Liver (tissue), 9 donors: ENCODE results near the gene RBM20. TPM values are rescaled to one million over a fixed set of nuclear protein-coding genes. Genes with fewer than 3 reads are reported as not detected.

Source experiments
- DNase-seq: peaks from one replicate; pipeline ENCODE4 v3.0.0-alpha.2; 2017; ENCODE audit warnings: low spot score
- H3K27ac ChIP-seq, 2 donors: one replicate each; pipeline ENCODE4 v1.7.0; 2013; ENCODE audit warnings: inconsistent platforms in 2 of 2, low read length in 2 of 2, control low read depth in 1 of 2, low read depth in 1 of 2, mild to moderate bottlenecking in 1 of 2
- H3K27me3 ChIP-seq, 4 donors: one replicate each; pipeline versions ENCODE4 v1.6.1 to v1.7.0; 2013; ENCODE audit warnings: low read length in 3 of 4, inconsistent platforms in 1 of 4, mild to moderate bottlenecking in 1 of 4, moderate library complexity in 1 of 4; ENCODE audit not compliant: control insufficient read depth in 4 of 4, insufficient read depth in 4 of 4
- H3K36me3 ChIP-seq, 4 donors: one replicate each; pipeline versions ENCODE4 v1.6.1 to v1.7.0; 2013; ENCODE audit warnings: low read length in 3 of 4, mild to moderate bottlenecking in 3 of 4, low read depth in 1 of 4, moderate library complexity in 1 of 4; ENCODE audit not compliant: control insufficient read depth in 4 of 4, insufficient read depth in 3 of 4
- H3K4me1 ChIP-seq, 4 donors: one replicate each; pipeline versions ENCODE4 v1.6.1 to v1.7.0; 2013; ENCODE audit warnings: low read length in 3 of 4, mild to moderate bottlenecking in 3 of 4, moderate library complexity in 1 of 4; ENCODE audit not compliant: control insufficient read depth in 4 of 4, insufficient read depth in 4 of 4
- H3K4me3 ChIP-seq, 3 donors: one replicate each; pipeline versions ENCODE4 v1.6.1 to v1.7.0; 2013; ENCODE audit warnings: low read length in 3 of 3, control low read depth in 1 of 3, low read depth in 1 of 3, mild to moderate bottlenecking in 1 of 3
- H3K9ac ChIP-seq, 2 donors: one replicate each; pipeline ENCODE4 v1.7.0; 2013; ENCODE audit warnings: low read length in 2 of 2, mild to moderate bottlenecking in 2 of 2, moderate library complexity in 2 of 2, control low read depth in 1 of 2, low read depth in 1 of 2
- H3K9me3 ChIP-seq, 4 donors: one replicate each; pipeline versions ENCODE4 v1.6.1 to v1.7.0; 2013; ENCODE audit warnings: low read length in 3 of 4; ENCODE audit not compliant: control insufficient read depth in 4 of 4
- ATF3 ChIP-seq: IDR thresholded peaks from 2 replicates; pipeline ENCODE4 v1.6.1; 2016; ENCODE audit warnings: antibody characterized with exemption
- CTCF ChIP-seq: fragments of 150-350 bp; IDR thresholded peaks from 2 replicates; pipeline ENCODE4 v1.5.1; 2017; ENCODE audit warnings: improper control_type of control experiment, low read depth, low read length; ENCODE audit not compliant: missing input control
- EGR1 ChIP-seq, 2 donors: IDR thresholded peaks; 2 replicates each; pipeline ENCODE4 v1.6.1; 2016 to 2018; ENCODE audit warnings: antibody characterized with exemption in 2 of 2, low read depth in 2 of 2
- FOXA1 ChIP-seq: IDR thresholded peaks from 2 replicates; pipeline ENCODE4 v1.6.1; 2016; ENCODE audit warnings: antibody characterized with exemption
- FOXA2 ChIP-seq: IDR thresholded peaks from 2 replicates; pipeline ENCODE4 v1.6.1; 2016; ENCODE audit warnings: antibody characterized with exemption
- GABPA ChIP-seq, 2 donors: IDR thresholded peaks in 1 of 2; conservative IDR thresholded peaks in 1 of 2; 2 replicates each; pipeline ENCODE4 v1.6.1; 2016; ENCODE audit warnings: antibody characterized with exemption in 2 of 2, mild to moderate bottlenecking in 1 of 2, moderate library complexity in 1 of 2
- HNF4A ChIP-seq, 2 donors: conservative IDR thresholded peaks; 2 replicates each; pipeline ENCODE4 v1.6.1; 2016; ENCODE audit warnings: antibody characterized with exemption in 2 of 2, mild to moderate bottlenecking in 2 of 2
- HNF4G ChIP-seq: IDR thresholded peaks from 2 replicates; pipeline ENCODE4 v1.6.1; 2016; ENCODE audit warnings: antibody characterized with exemption
- JUND ChIP-seq, 2 donors: IDR thresholded peaks; 2 replicates each; pipeline ENCODE4 v1.6.1; 2016; ENCODE audit warnings: antibody characterized with exemption in 2 of 2
- MAX ChIP-seq: IDR thresholded peaks from 2 replicates; pipeline ENCODE4 v1.6.1; 2016; ENCODE audit warnings: antibody characterized with exemption
- NR2F2 ChIP-seq: IDR thresholded peaks from 2 replicates; pipeline ENCODE4 v1.6.1; 2016; ENCODE audit warnings: antibody characterized with exemption
- RAD21 ChIP-seq, 2 donors: IDR thresholded peaks; 2 replicates each; pipeline ENCODE4 v1.6.1; 2016; ENCODE audit warnings: antibody characterized with exemption in 2 of 2, mild to moderate bottlenecking in 2 of 2
- REST ChIP-seq: IDR thresholded peaks from 2 replicates; pipeline ENCODE4 v1.6.1; 2016; ENCODE audit warnings: antibody characterized with exemption, mild to moderate bottlenecking
- RXRA ChIP-seq, 2 donors: IDR thresholded peaks; 2 replicates each; pipeline ENCODE4 v1.6.1; 2017 to 2018; ENCODE audit warnings: antibody characterized with exemption in 2 of 2, mild to moderate bottlenecking in 1 of 2
- SP1 ChIP-seq: IDR thresholded peaks from 2 replicates; pipeline ENCODE4 v1.6.1; 2018; ENCODE audit warnings: antibody characterized with exemption, mild to moderate bottlenecking
- TAF1 ChIP-seq: conservative IDR thresholded peaks from 2 replicates; pipeline ENCODE4 v1.6.1; 2016; ENCODE audit warnings: antibody characterized with exemption, mild to moderate bottlenecking
- YY1 ChIP-seq: IDR thresholded peaks from 2 replicates; pipeline ENCODE4 v1.6.1; 2016; ENCODE audit warnings: antibody characterized with exemption, mild to moderate bottlenecking
- ZBTB33 ChIP-seq: IDR thresholded peaks from 2 replicates; pipeline ENCODE4 v1.6.1; 2016; ENCODE audit warnings: antibody characterized with exemption
- WGBS: extraction: QIAGEN DNeasy Blood & Tissue Kit; methylation state at CpG from one replicate; pipeline ENCODE4 v1.1.7; 2013; 5-methylcytosine and 5-hydroxymethylcytosine counted together
- polyA plus RNA-seq, 2 donors: library from polyadenylated mRNA; stranded (reverse) in 1 of 2; unstranded in 1 of 2; fragments of 200-250 nt in 1 of 2; fragments of >200 nt in 1 of 2; fragmentation: Nextera tagmentation in 1 of 2; extraction: Ambion mirVana in 1 of 2; gene quantifications; one replicate each; pipeline versions ENCODE4 v1.2.1 to v1.2.3, GENCODE V29; 2013 to 2015
- total RNA-seq, 2 donors: library from RNA; depleted of rRNA; stranded (reverse); fragments of >200 nt; gene quantifications; one replicate each; pipeline ENCODE4 v1.2.3, GENCODE V29; 2014
- donor health status: healthy.
- donor health status: healthy.
- donor health status: healthy.
- donor health status: healthy.
- donor health status: healthy.

The RBM20 gene
- total and polyA plus RNA-seq, 4 donors, result 0.03 to 0.08 (median 0.05) TPM; not detected in 1

GRCh38 chr10:110793886-110794285, 149.8 kb downstream of the RBM20 start:
- no peak overlapping the region for H3K4me3 ChIP-seq
- peak overlapping the region; percentile 24 to 73 for H3K27ac ChIP-seq
- TF ChIP-seq TAF1 (no peak), NR2F2 (no peak), CTCF (no peak), RAD21 (IDR thresholded peaks at IDR 0.05) (no peak), HNF4G (no peak), MAX (no peak), EGR1 (IDR thresholded peaks at IDR 0.05; ENCODE audit: low read depth in 2 of 2) (no peak), GABPA (IDR thresholded peaks at IDR 0.05 in 1 of 2, conservative IDR thresholded peaks at IDR 0.05 in 1 of 2) (no peak), FOXA2 (no peak), REST (no peak), JUND (IDR thresholded peaks at IDR 0.05) (no peak), RXRA (IDR thresholded peaks at IDR 0.05) (no peak), FOXA1 (no peak), ZBTB33 (no peak)
- no peak overlapping the region for H3K9ac ChIP-seq
- H3K9me3 ChIP-seq, result no peaks in the 10 kb centered on the region
- WGBS, result 94% methylated on average over 6 of the region's 6 CpGs
- H3K36me3 ChIP-seq, result no peaks in the 10 kb centered on the region
- H3K4me1 ChIP-seq, result peaks cover 2 to 17% (median 9%) of the 10 kb centered on the region in 4 donors
- H3K27me3 ChIP-seq, result no peaks in the 10 kb centered on the region
- DNase-seq, result no peak

- H3K9ac ChIP-seq, result no peak overlapping the region
- no peaks in the 10 kb centered on the region for H3K9me3 ChIP-seq
- WGBS, result 97% methylated on average over 4 of the region's 4 CpGs
- no peaks in the 10 kb centered on the region for H3K36me3 ChIP-seq
- H3K4me3 ChIP-seq, result no peak overlapping the region
- H3K27ac ChIP-seq, result no peak overlapping the region
- H3K27me3 ChIP-seq, result no peaks in the 10 kb centered on the region
- peaks cover 2 to 17% (median 9%) of the 10 kb centered on the region in 4 donors for H3K4me1 ChIP-seq
- no peak for DNase-seq
- TF ChIP-seq ZBTB33 (no peak), SP1 (no peak), HNF4A (conservative IDR thresholded peaks at IDR 0.05) (no peak), YY1 (no peak), JUND (IDR thresholded peaks at IDR 0.05) (no peak), TAF1 (no peak), CTCF (no peak), EGR1 (IDR thresholded peaks at IDR 0.05; ENCODE audit: low read depth in 2 of 2) (no peak), MAX (no peak), RAD21 (IDR thresholded peaks at IDR 0.05) (no peak), RXRA (IDR thresholded peaks at IDR 0.05) (no peak), HNF4G (no peak), FOXA1 (no peak), NR2F2 (no peak), ATF3 (no peak)
These were observed 150.7 kb downstream of the RBM20 start for GRCh38 chr10:110794808-110795207.
